HG02870 (cell line): ENCODE measurements around the gene WWOX.

Source experiments
- ATAC-seq: cut with Tn5 transposase; IDR thresholded peaks from one replicate; pipeline ENCODE4 v1.9.1; 2021; ENCODE audit warnings: mild to moderate bottlenecking, moderate library complexity; ENCODE audit not compliant: unreplicated experiment

WWOX gene

GRCh38 chr16:78551487-78552085 is 452.1 kb downstream of the WWOX start:
- no peak for ATAC-seq

- ATAC-seq = no peak
Measured at GRCh38 chr16:78552106-78552675, 452.7 kb downstream of the WWOX start.

GRCh38 chr16:78552716-78553115 is 453.3 kb downstream of the WWOX start:
- no peak for ATAC-seq

- no peak for ATAC-seq
Measured at GRCh38 chr16:78553268-78554039, 454.0 kb downstream of the WWOX start.

GRCh38 chr16:78556421-78556820 is 457.0 kb downstream of the WWOX start:
- no peak for ATAC-seq

GRCh38 chr16:78560997-78561396 is 461.5 kb downstream of the WWOX start:
- no peak for ATAC-seq

- no peak for ATAC-seq
Measured at GRCh38 chr16:78562111-78562510, 462.7 kb downstream of the WWOX start.

- no peak for ATAC-seq
Measured at GRCh38 chr16:78562650-78563049, 463.2 kb downstream of the WWOX start.

- ATAC-seq = no peak
Measured at GRCh38 chr16:78563905-78564304, 464.5 kb downstream of the WWOX start.

- ATAC-seq = no peak
Measured at GRCh38 chr16:78566397-78567073, 467.1 kb downstream of the WWOX start.

GRCh38 chr16:78570399-78571141 is 471.1 kb downstream of the WWOX start:
- ATAC-seq = no peak

- no peak for ATAC-seq
Measured at GRCh38 chr16:78571434-78571833, 472.0 kb downstream of the WWOX start.

- ATAC-seq = no peak
Measured at GRCh38 chr16:78571898-78572358, 472.5 kb downstream of the WWOX start.

- no peak for ATAC-seq
Measured at GRCh38 chr16:78574571-78574970, 475.1 kb downstream of the WWOX start.

GRCh38 chr16:78576941-78577340 is 477.5 kb downstream of the WWOX start:
- no peak for ATAC-seq

GRCh38 chr16:78577630-78578029 is 478.2 kb downstream of the WWOX start:
- no peak for ATAC-seq

- ATAC-seq = no peak
Measured at GRCh38 chr16:78579020-78579419, 479.6 kb downstream of the WWOX start.

GRCh38 chr16:78583441-78583840 is 484.0 kb downstream of the WWOX start:
- no peak for ATAC-seq

GRCh38 chr16:78584213-78584860 is 484.9 kb downstream of the WWOX start:
- ATAC-seq = no peak

GRCh38 chr16:78584991-78585390 is 485.5 kb downstream of the WWOX start:
- ATAC-seq = no peak
